NCI-H524 treated with DMSO at 0.1 percent for 48 hours (cell line): ENCODE measurements around the gene COL6A3.
"Not testable (repeated sequence)": the region's sequence is repeated elsewhere in the genome, so short reads cannot be mapped to it uniquely, and the experiment has no call there.

Experiments
- DNase-seq: peaks from one replicate; lab custom pipeline; 2025; lab: John Stamatoyannopoulos, UW

Gene COL6A3

GRCh38 chr2:237315829-237316225 is 98.1 kb downstream of the COL6A3 start:
- no peak for DNase-seq

- DNase-seq: no peak
These were observed 98.7 kb downstream of the COL6A3 start for GRCh38 chr2:237315170-237315828.

DNA sequence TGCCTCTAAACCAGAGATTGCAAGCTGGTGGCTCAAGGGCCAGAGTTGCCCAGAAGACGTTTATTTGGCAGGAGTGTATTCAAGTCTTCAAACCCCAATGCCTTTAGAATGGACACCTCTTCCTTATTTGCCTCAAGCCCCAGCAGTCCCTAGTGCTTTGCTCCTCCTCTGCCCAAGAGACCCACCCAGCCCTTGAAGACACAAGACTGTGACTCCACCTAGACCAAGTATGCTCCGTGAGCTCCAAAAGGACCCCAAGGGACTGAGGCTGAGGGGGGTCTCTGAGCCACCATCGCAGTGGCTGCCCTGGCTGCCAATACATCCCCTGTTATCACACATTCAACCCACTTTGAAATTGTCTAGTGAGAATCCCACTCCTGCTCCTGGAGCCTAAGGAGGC is 99.3 kb downstream of the COL6A3 start:
- no peak for DNase-seq

DNA sequence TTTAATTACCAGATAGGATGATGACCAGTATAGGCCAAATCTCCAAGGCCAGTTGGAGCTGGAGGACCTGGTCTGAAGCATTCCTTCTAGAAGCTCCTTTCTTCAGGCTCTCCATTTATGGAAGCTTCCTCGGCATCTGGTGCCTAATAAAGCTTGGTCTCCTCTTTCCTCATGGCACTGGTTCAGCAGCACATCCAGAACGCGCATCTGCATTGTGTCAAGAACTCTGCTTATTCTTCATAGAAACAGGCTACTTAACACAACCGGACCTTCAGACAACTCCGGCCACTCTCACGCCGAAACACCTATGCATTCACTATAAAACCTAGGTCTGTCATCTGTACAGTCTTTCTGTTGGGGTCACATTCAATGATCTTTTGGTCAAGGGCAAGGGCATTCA is 99.8 kb downstream of the COL6A3 start:
- no peak for DNase-seq

GRCh38 chr2:237312021-237312755 is 101.8 kb downstream of the COL6A3 start:
- DNase-seq: no peak

DNA sequence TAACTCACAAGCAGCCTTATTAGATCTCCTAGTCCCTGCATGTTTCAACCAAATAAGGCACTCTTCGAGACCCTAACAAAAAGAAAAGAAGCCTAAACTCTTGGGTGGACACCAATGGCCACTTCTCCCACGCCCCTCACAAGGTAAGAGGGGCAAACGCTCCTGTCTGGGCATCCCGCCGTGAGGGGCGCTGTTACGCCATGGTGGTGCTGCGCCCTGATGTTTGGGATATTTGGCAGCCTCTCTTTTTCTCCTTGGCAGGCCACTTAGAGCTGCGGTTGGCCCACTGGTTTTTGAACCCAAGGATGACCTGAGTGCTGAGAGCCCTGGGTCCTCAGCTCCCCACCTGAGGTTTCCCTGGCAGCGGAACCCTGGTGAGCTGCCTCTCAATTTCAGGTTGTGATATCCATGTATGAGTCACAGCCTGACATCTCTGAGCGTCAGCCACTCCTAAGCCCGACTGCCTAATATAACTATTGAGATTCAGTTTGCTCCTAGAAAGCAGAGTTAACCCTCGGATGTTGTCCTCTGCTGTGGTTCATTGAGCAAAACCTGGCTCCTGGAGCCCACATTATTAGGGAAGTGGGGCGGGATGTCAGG is 103.3 kb downstream of the COL6A3 start:
- DNase-seq: no peak

DNA sequence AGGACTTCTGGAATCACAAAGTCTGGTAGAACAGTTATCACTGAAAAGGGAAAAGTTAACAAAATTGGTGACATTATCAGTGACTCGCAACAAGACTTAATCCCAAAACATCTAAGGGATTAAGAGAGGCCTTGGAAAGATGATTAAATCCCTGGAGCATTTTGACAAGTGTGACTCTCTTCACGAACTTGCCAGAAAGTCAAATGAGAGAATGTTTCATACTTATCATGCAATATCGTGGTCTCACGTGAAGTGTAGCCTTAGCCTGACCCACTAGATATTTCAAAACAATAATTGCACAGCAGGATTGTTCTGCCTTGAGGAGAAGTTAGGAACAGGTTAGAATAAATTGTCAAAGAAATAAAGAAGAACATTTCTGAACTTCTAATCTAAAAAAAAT is 104.5 kb downstream of the COL6A3 start:
- no peak for DNase-seq

DNA sequence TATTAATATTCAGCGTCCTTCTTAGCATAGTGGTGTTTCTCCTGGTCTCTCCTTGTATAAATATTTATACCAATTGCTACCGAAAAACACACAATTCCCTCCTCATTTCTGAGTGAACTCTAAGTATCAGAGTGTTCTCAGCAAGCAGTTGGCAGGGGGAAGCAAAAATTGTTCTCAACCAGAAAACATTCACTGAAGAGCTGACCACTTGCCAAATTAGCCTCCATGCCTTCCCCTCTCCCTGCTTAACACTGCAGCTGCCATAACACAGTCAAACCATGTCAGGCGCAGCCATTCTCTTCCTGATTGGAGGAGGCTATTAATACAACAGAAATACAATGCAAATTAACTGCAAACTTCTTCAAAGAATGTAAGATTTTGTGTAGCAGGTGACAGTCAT is 105.0 kb downstream of the COL6A3 start:
- no peak for DNase-seq

- DNase-seq: no peak
These were observed 106.5 kb downstream of the COL6A3 start for GRCh38 chr2:237307474-237307873.

DNA sequence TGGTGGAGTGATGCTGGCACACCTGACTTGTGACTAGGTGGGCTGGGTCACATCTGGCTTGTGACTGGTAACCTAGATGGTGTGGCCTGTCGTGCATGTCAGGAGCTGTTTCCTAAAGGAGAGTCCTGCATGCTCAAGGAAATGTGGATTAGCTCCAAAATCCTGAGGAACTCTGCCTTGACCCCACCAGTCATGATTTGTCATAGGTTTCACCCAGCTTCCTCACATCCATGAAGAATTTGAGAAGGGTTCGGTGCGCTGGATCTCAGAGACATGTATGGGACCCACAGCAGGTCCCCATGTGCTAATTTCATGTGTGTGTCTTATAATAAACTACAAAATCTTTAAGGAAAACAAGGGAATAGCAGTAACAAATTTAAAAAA is 107.2 kb downstream of the COL6A3 start:
- DNase-seq: no peak

- no peak for DNase-seq
These were observed 107.7 kb downstream of the COL6A3 start for GRCh38 chr2:237306083-237306786.

DNA sequence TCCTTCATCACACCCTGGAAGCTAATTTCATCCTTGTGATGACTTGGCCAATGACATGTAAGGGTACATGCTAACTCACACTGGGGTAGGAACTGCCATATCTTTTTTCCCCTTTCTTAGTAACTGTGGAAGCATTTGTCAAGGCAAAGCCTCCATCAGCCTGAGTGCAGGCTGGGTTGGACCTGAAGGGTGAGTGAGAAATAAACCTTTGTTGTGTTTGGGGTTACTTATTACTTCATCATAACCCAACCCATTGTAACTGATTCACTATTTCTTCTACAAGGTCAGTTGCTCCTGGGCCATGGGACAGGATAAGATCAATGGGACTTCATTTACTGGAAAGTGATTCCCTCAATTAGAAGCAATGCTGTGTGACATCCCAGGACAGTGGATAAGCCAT is 108.4 kb downstream of the COL6A3 start:
- DNase-seq: no peak

GRCh38 chr2:237304763-237305514 is 109.0 kb downstream of the COL6A3 start:
- DNase-seq: no peak

- not testable (repeated sequence) for DNase-seq
These were observed 110.7 kb downstream of the COL6A3 start for GRCh38 chr2:237303244-237303643.

DNA sequence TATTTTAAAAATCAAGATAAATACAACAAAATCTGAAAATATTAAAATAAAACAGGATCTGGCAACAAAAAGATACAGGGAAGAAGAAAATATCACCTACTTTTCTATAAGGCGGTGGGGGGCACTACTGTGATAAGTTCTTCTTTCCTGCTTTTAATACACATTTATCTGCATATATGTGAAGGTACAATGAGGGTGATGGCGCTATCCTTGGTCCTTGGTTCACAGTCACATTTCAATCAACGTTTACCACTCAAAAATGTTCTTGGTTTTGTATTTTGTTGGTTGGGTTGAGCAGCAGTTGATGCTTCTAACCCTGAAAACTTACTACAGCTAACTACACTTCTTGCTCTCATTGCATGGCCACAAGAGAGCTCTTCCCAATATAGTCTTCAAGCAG is 112.4 kb downstream of the COL6A3 start:
- DNase-seq: no peak

- DNase-seq: no peak
These were observed 113.2 kb downstream of the COL6A3 start for GRCh38 chr2:237300739-237301138.

- DNase-seq: peak; percentile 91
These were observed 114.1 kb downstream of the COL6A3 start for GRCh38 chr2:237299906-237300305.

DNA sequence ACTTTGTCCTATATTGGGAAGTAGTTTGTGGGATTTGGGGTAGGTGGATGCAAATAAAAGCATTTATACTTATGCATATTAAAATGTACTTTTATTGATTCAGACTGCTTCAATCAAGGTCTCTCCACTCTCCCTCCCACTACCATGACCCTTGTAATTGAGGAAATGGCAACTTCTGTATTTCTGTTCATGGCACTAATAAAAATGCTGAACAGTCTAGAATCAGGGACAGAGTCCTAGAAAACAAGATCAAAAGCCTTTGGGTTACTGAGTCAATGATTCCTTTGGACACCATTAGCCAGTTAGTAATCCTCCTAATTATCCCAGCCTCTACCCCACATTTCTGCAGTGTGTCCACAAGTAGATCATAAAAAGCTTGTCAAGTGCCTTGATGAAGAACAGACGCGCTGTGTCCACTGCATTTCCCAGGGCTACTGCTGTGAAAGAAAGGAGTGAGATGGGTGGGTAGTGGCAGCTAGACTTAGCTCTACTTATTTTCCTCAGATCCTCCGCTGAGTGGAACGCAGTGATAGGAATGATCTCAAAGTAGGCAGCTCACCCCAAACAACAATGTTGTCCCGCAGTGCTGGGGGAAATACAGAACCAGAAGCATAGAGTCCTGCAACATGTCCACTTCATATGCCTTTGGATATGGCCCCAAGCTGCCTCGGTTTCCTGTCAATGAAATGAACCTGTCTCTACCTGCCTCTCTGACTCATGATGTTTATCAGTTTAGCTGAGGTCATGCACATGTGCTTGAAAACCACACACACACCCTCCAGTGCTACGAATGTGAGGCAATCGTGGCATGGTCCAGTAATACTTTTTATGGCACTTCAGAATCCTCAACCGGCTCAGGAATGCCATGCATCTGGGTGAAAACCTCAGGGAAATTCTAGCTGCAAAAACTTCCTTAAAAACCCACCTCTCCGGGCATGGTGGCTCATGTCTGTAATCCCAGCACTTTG is 115.5 kb downstream of the COL6A3 start:
- no peak for DNase-seq

DNA sequence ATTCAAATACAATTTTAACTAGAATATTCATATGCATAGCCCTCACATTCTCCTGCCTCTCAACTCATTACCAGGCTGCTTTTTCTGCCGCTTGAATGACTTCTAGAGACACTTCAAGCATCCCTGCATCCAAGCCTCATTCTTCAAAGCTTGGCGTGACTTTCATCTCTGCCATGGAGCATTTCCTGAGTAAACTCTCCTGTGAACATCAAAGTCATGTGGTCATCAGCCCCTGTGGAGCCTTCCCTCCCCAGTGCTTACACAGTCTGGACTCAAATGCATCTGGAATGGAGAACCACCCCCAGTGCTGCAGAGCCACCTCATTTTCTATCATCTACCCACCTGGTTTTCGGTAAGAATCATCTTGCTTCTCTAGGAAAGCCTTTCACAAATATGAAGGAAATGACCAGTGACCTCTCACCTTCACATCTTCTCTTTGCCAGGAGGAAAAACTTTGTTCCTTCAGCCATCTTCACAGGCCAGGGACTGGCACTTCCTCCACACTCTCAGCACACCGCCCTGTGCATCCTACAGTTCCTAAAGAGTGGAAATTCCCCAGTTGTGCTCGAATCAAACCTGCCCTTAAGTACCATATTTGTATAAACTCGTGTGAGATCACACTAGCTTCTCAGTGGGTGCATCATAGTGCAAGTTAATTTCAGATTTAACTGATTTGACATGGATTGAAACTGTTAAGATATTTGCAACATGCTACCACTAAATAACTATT is 116.4 kb downstream of the COL6A3 start:
- DNase-seq: no peak

- DNase-seq: no peak
These were observed 117.2 kb downstream of the COL6A3 start for GRCh38 chr2:237296756-237297155.
